ENCODE measurements around the gene CTNNA1.

GRCh38 chr5:138815529-138815928, 62.3 kb downstream of the CTNNA1 start:
- TF ChIP-seq EZH2 (IDR thresholded peaks at IDR 0.05; ENCODE audit: insufficient read depth, low read length): no peak
- TF ChIP-seq, protein P1, sequence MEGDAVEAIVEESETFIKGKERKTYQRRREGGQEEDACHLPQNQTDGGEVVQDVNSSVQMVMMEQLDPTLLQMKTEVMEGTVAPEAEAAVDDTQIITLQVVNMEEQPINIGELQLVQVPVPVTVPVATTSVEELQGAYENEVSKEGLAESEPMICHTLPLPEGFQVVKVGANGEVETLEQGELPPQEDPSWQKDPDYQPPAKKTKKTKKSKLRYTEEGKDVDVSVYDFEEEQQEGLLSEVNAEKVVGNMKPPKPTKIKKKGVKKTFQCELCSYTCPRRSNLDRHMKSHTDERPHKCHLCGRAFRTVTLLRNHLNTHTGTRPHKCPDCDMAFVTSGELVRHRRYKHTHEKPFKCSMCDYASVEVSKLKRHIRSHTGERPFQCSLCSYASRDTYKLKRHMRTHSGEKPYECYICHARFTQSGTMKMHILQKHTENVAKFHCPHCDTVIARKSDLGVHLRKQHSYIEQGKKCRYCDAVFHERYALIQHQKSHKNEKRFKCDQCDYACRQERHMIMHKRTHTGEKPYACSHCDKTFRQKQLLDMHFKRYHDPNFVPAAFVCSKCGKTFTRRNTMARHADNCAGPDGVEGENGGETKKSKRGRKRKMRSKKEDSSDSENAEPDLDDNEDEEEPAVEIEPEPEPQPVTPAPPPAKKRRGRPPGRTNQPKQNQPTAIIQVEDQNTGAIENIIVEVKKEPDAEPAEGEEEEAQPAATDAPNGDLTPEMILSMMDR (IDR thresholded peaks at IDR 0.05; ENCODE audit: insufficient read depth, low read depth, low read length): no peak

Measured in astrocyte (in vitro differentiated cells and primary cell).